ENCODE results near the gene PDXK. TPM values are rescaled to one million over a fixed set of nuclear protein-coding genes. Genes with fewer than 3 reads are reported as not detected.

PDXK gene
- total RNA-seq, 1 experiment from 2014 or later = 175 TPM

DNA sequence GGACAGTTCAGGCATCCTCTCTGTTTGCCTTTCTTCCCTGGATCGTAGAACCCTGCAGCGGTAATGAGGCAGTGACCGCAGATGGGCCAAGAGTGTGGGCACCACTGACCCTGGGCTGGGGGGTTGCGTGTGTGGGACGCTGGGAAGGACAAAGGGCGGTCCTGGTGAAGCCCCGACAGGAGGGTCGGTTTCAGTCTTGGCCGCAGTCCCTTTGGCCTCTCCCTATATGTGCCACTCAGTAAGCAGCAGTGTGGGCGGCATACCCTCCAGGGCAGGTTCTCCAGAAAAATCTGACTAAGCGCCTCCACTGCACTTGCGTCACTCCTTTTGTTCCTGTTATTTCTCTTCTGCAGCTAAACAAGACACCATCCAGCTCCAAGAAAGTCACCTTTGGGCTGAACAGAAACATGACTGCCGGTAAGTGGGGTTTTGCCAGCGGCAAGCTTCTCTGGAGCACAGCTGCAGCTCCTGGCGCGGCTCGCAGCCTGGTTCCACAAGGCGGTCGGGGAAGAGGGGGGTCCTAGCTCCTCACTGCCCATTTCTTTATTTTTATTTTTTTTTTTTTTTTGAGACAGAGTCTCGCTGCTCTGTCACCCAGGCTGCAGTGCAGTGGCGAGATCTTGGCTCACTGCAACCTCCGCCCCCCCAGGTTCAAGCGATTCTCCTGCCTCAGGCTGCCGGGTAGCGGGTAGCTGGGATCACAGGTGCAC lies 27.7 kb upstream of the PDXK start:
- TF ChIP-seq EZH2 (IDR thresholded peaks at IDR 0.05; ENCODE audit: low read depth) (no peak), CTCF (conservative IDR thresholded peaks at IDR 0.05) (no peak)
- H3F3A ChIP-seq (ENCODE audit: insufficient read depth, low read depth) = no peaks in the 10 kb centered on the region
- no peak overlapping the region for H3K4me2 ChIP-seq
- intact Hi-C loops (cut with micrococcal nuclease; ENCODE audit: unreplicated experiment) = no loop called here
- H3K4me3 ChIP-seq = no peak overlapping the region
- no peaks in the 10 kb centered on the region for H3K36me3 ChIP-seq (ENCODE audit: low read depth)
- H3K9me2 ChIP-seq (ENCODE audit: insufficient read depth) = no peaks in the 10 kb centered on the region
- no peak overlapping the region for H3K27ac ChIP-seq
- no peaks in the 10 kb centered on the region for H3K9me3 ChIP-seq (ENCODE audit: insufficient read depth, low read depth)
- no peaks in the 10 kb centered on the region for H3K4me1 ChIP-seq (replicated peaks; ENCODE audit: insufficient read depth)
- POLR2A ChIA-PET (ENCODE audit: unreplicated experiment) = no interaction called here
- DNase-seq = no peak
- H3K27me3 ChIP-seq (ENCODE audit: insufficient read depth, low read depth) = no peaks in the 10 kb centered on the region
- no peaks in the 10 kb centered on the region for H4K20me1 ChIP-seq (ENCODE audit: insufficient read depth)
- BruUV-seq (replicated peaks) = no TSS peak
- H2AFZ ChIP-seq = no peak overlapping the region
- CTCF ChIA-PET = interaction anchor here (0.6 kb wide), 1 partner anchor 15 kb away, joined by 3 read pairs; no protein-coding TSS in a partner anchor
- no peaks in the 10 kb centered on the region for H3K79me2 ChIP-seq (ENCODE audit: low read depth)

DNA sequence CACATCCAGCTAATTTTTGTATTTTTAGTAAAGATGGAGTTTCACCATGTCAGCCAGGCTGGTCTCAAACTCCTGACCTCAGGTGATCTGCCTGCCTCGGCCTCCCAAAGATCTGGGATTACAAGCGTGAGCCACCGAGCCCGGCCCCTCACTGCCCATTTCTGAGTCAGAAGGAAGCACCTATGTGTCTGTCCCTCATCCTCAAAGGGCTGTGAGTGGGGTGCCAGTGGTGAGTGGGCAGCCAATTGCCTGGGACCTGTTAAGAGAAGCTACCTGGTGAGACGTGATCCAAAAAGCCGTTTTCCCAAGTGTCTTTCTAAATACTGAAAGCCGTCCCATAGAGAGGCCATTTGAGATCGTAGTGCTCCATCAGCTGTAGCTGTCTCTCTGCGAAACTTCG lies 27.1 kb upstream of the PDXK start:
- H3K9me3 ChIP-seq (ENCODE audit: insufficient read depth, low read depth) = no peaks in the 10 kb centered on the region
- no peaks in the 10 kb centered on the region for H3K27me3 ChIP-seq (ENCODE audit: insufficient read depth, low read depth)
- CTCF ChIA-PET = no interaction called here
- H4K20me1 ChIP-seq (ENCODE audit: insufficient read depth) = no peaks in the 10 kb centered on the region
- no peaks in the 10 kb centered on the region for H3K79me2 ChIP-seq (ENCODE audit: low read depth)
- no peak overlapping the region for H3K4me3 ChIP-seq
- H3K4me2 ChIP-seq = no peak overlapping the region
- TF ChIP-seq CTCF (conservative IDR thresholded peaks at IDR 0.05) (no peak), EZH2 (IDR thresholded peaks at IDR 0.05; ENCODE audit: low read depth) (no peak)
- no TSS peak for BruUV-seq (replicated peaks)
- no peak overlapping the region for H2AFZ ChIP-seq
- no peaks in the 10 kb centered on the region for H3K4me1 ChIP-seq (replicated peaks; ENCODE audit: insufficient read depth)
- H3F3A ChIP-seq (ENCODE audit: insufficient read depth, low read depth) = no peaks in the 10 kb centered on the region
- H3K9me2 ChIP-seq (ENCODE audit: insufficient read depth) = no peaks in the 10 kb centered on the region
- POLR2A ChIA-PET (ENCODE audit: unreplicated experiment) = no interaction called here
- DNase-seq = no peak
- no peaks in the 10 kb centered on the region for H3K36me3 ChIP-seq (ENCODE audit: low read depth)
- H3K27ac ChIP-seq = no peak overlapping the region
- intact Hi-C loops (cut with micrococcal nuclease; ENCODE audit: unreplicated experiment) = no loop called here

DNA sequence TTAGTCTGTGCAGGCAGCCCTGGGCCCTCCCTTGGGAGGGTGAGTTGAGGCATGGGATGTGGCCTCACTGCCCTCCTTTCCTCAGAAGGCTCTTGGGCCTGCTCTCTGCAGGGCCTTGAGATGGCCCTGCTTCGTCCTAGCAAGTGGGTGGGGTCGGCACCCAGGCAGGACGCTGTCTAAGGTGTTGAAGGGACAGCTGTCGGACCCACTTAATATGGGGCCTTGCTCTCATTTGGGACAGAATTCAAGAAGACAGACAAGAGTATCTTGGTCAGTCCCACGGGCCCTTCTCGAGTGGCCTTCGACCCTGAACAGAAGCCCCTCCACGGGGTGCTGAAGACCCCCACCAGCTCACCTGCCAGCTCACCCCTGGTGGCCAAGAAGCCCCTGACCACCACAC lies 26.0 kb upstream of the PDXK start:
- no peaks in the 10 kb centered on the region for H4K20me1 ChIP-seq (ENCODE audit: insufficient read depth)
- H3K9me2 ChIP-seq (ENCODE audit: insufficient read depth) = no peaks in the 10 kb centered on the region
- no peak for DNase-seq
- H2AFZ ChIP-seq = no peak overlapping the region
- no peak overlapping the region for H3K4me2 ChIP-seq
- H3K27ac ChIP-seq = no peak overlapping the region
- no peaks in the 10 kb centered on the region for H3K4me1 ChIP-seq (replicated peaks; ENCODE audit: insufficient read depth)
- H3K79me2 ChIP-seq (ENCODE audit: low read depth) = no peaks in the 10 kb centered on the region
- H3F3A ChIP-seq (ENCODE audit: insufficient read depth, low read depth) = no peaks in the 10 kb centered on the region
- H3K27me3 ChIP-seq (ENCODE audit: insufficient read depth, low read depth) = no peaks in the 10 kb centered on the region
- no TSS peak for BruUV-seq (replicated peaks)
- H3K9me3 ChIP-seq (ENCODE audit: insufficient read depth, low read depth) = no peaks in the 10 kb centered on the region
- ChIA-PET POLR2A (ENCODE audit: unreplicated experiment) (no interaction called here), CTCF (no interaction called here)
- H3K4me3 ChIP-seq = no peak overlapping the region
- H3K36me3 ChIP-seq (ENCODE audit: low read depth) = no peaks in the 10 kb centered on the region
- TF ChIP-seq EZH2 (IDR thresholded peaks at IDR 0.05; ENCODE audit: low read depth) = no peak
- TF ChIP-seq CTCF (conservative IDR thresholded peaks at IDR 0.05) = no peak
- intact Hi-C loops (cut with micrococcal nuclease; ENCODE audit: unreplicated experiment) = no loop called here

Data from PC-9 (cell line).